ENCODE data around the gene COLGALT1.

COLGALT1 gene

GRCh38 chr19:17605117-17605516, 49.7 kb downstream of the COLGALT1 start:
- peak overlapping the region; percentile 50 for H3K4me3 Mint-ChIP-seq
- peaks cover 12% of the 10 kb centered on the region for H3K4me1 Mint-ChIP-seq
- peaks cover 26% of the 10 kb centered on the region for H3K27me3 Mint-ChIP-seq
- H3K27ac Mint-ChIP-seq, result no peak overlapping the region
- peaks cover 4% of the 10 kb centered on the region for H3K36me3 Mint-ChIP-seq
- H3K9me3 Mint-ChIP-seq, result peaks cover 2% of the 10 kb centered on the region
- DNase-seq (ENCODE audit: low spot score in 2 of 2) (no peak), ATAC-seq (ENCODE audit: low read depth) (no peak)

GRCh38 chr19:17605761-17606589, 50.5 kb downstream of the COLGALT1 start:
- H3K27ac Mint-ChIP-seq, result peak overlapping the region; percentile 54
- peaks cover 2% of the 10 kb centered on the region for H3K9me3 Mint-ChIP-seq
- DNase-seq (ENCODE audit: low spot score in 2 of 2) (peak; percentile 88 to 92), ATAC-seq (ENCODE audit: low read depth) (peak; percentile 92)
- H3K36me3 Mint-ChIP-seq, result peaks cover 4% of the 10 kb centered on the region
- peak overlapping the region; percentile 87 for H3K4me3 Mint-ChIP-seq
- peaks cover 12% of the 10 kb centered on the region for H3K4me1 Mint-ChIP-seq
- H3K27me3 Mint-ChIP-seq, result peaks cover 25% of the 10 kb centered on the region

- ATAC-seq (ENCODE audit: low read depth) (peak; percentile 24), DNase-seq (ENCODE audit: low spot score in 2 of 2) (peak in 1 of 2 donors; percentile 30)
- Mint-ChIP-seq H3K4me1 (peaks cover 12% of the 10 kb centered on the region), H3K36me3 (peaks cover 4% of the 10 kb centered on the region), H3K27me3 (peaks cover 20% of the 10 kb centered on the region), H3K27ac (peak overlapping the region; percentile 54), H3K9me3 (peaks cover 2% of the 10 kb centered on the region), H3K4me3 (peak overlapping the region; percentile 87)
These were observed 51.2 kb downstream of the COLGALT1 start for GRCh38 chr19:17606590-17607185.

- H3K36me3 Mint-ChIP-seq, result peaks cover 2% of the 10 kb centered on the region
- H3K4me1 Mint-ChIP-seq, result peaks cover 8% of the 10 kb centered on the region
- H3K27me3 Mint-ChIP-seq, result peaks cover 19% of the 10 kb centered on the region
- H3K9me3 Mint-ChIP-seq, result peaks cover 2% of the 10 kb centered on the region
- ATAC-seq (ENCODE audit: low read depth) (no peak), DNase-seq (ENCODE audit: low spot score in 2 of 2) (no peak)
- H3K27ac Mint-ChIP-seq, result no peak overlapping the region
- peak overlapping the region; percentile 6 for H3K4me3 Mint-ChIP-seq
These were observed 52.5 kb downstream of the COLGALT1 start for GRCh38 chr19:17607936-17608335.

GRCh38 chr19:17610384-17610783, 54.9 kb downstream of the COLGALT1 start:
- Mint-ChIP-seq H3K36me3 (peaks cover 2% of the 10 kb centered on the region), H3K27me3 (peaks cover 10% of the 10 kb centered on the region), H3K4me3 (no peak overlapping the region), H3K4me1 (peaks cover 8% of the 10 kb centered on the region), H3K27ac (no peak overlapping the region), H3K9me3 (peaks cover 2% of the 10 kb centered on the region)
- ATAC-seq (ENCODE audit: low read depth), result no peak
- DNase-seq (ENCODE audit: low spot score in 2 of 2), result no peak

GRCh38 chr19:17611462-17612244, 56.2 kb downstream of the COLGALT1 start:
- Mint-ChIP-seq H3K27ac (no peak overlapping the region), H3K36me3 (peaks cover 2% of the 10 kb centered on the region), H3K4me1 (peaks cover 7% of the 10 kb centered on the region), H3K27me3 (peaks cover 12% of the 10 kb centered on the region), H3K9me3 (peaks cover 2% of the 10 kb centered on the region), H3K4me3 (no peak overlapping the region)
- peak; percentile 14 for ATAC-seq (ENCODE audit: low read depth)
- DNase-seq (ENCODE audit: low spot score in 2 of 2), result no peak

GRCh38 chr19:17614476-17614875, 59.0 kb downstream of the COLGALT1 start:
- ATAC-seq (ENCODE audit: low read depth), result no peak
- Mint-ChIP-seq H3K27me3 (peaks cover 27% of the 10 kb centered on the region), H3K27ac (no peak overlapping the region), H3K4me3 (no peak overlapping the region), H3K4me1 (peaks cover 8% of the 10 kb centered on the region), H3K9me3 (peaks cover under 1% of the 10 kb centered on the region), H3K36me3 (peaks cover 1% of the 10 kb centered on the region)
- no peak for DNase-seq (ENCODE audit: low spot score in 2 of 2)

GRCh38 chr19:17615889-17616685, 60.6 kb downstream of the COLGALT1 start:
- H3K27me3 Mint-ChIP-seq, result peaks cover 26% of the 10 kb centered on the region
- H3K4me3 Mint-ChIP-seq, result no peak overlapping the region
- ATAC-seq (ENCODE audit: low read depth) (no peak), DNase-seq (ENCODE audit: low spot score in 2 of 2) (no peak)
- H3K36me3 Mint-ChIP-seq, result no peaks in the 10 kb centered on the region
- no peak overlapping the region for H3K27ac Mint-ChIP-seq
- H3K4me1 Mint-ChIP-seq, result peaks cover 8% of the 10 kb centered on the region
- no peaks in the 10 kb centered on the region for H3K9me3 Mint-ChIP-seq

GRCh38 chr19:17616686-17616960, 61.2 kb downstream of the COLGALT1 start:
- H3K36me3 Mint-ChIP-seq, result no peaks in the 10 kb centered on the region
- no peak overlapping the region for H3K4me3 Mint-ChIP-seq
- DNase-seq (ENCODE audit: low spot score in 2 of 2) (no peak), ATAC-seq (ENCODE audit: low read depth) (no peak)
- peaks cover 27% of the 10 kb centered on the region for H3K27me3 Mint-ChIP-seq
- H3K4me1 Mint-ChIP-seq, result peaks cover 8% of the 10 kb centered on the region
- peaks cover 1% of the 10 kb centered on the region for H3K9me3 Mint-ChIP-seq
- no peak overlapping the region for H3K27ac Mint-ChIP-seq

- ATAC-seq (ENCODE audit: low read depth) (peak; percentile 66), DNase-seq (ENCODE audit: low spot score in 2 of 2) (no peak)
- no peak overlapping the region for H3K27ac Mint-ChIP-seq
- H3K36me3 Mint-ChIP-seq, result no peaks in the 10 kb centered on the region
- peaks cover 26% of the 10 kb centered on the region for H3K27me3 Mint-ChIP-seq
- peaks cover 4% of the 10 kb centered on the region for H3K9me3 Mint-ChIP-seq
- no peak overlapping the region for H3K4me3 Mint-ChIP-seq
- peaks cover 8% of the 10 kb centered on the region for H3K4me1 Mint-ChIP-seq
These were observed 61.7 kb downstream of the COLGALT1 start for GRCh38 chr19:17616961-17617806.

- peaks cover 8% of the 10 kb centered on the region for H3K4me1 Mint-ChIP-seq
- no peak for DNase-seq (ENCODE audit: low spot score in 2 of 2)
- H3K27me3 Mint-ChIP-seq, result peaks cover 23% of the 10 kb centered on the region
- H3K36me3 Mint-ChIP-seq, result no peaks in the 10 kb centered on the region
- H3K9me3 Mint-ChIP-seq, result peaks cover 4% of the 10 kb centered on the region
- H3K27ac Mint-ChIP-seq, result no peak overlapping the region
- no peak for ATAC-seq (ENCODE audit: low read depth)
- no peak overlapping the region for H3K4me3 Mint-ChIP-seq
These were observed 62.4 kb downstream of the COLGALT1 start for GRCh38 chr19:17617807-17618192.

- H3K4me1 Mint-ChIP-seq, result peaks cover 8% of the 10 kb centered on the region
- ATAC-seq (ENCODE audit: low read depth) (no peak), DNase-seq (ENCODE audit: low spot score in 2 of 2) (no peak)
- no peak overlapping the region for H3K4me3 Mint-ChIP-seq
- H3K27me3 Mint-ChIP-seq, result peaks cover 21% of the 10 kb centered on the region
- H3K27ac Mint-ChIP-seq, result no peak overlapping the region
- H3K36me3 Mint-ChIP-seq, result no peaks in the 10 kb centered on the region
- peaks cover 4% of the 10 kb centered on the region for H3K9me3 Mint-ChIP-seq
These were observed 62.9 kb downstream of the COLGALT1 start for GRCh38 chr19:17618281-17618903.

GRCh38 chr19:17618936-17619335, 63.5 kb downstream of the COLGALT1 start:
- peaks cover 8% of the 10 kb centered on the region for H3K4me1 Mint-ChIP-seq
- no peak for DNase-seq (ENCODE audit: low spot score in 2 of 2)
- ATAC-seq (ENCODE audit: low read depth), result no peak
- H3K36me3 Mint-ChIP-seq, result no peaks in the 10 kb centered on the region
- no peak overlapping the region for H3K27ac Mint-ChIP-seq
- no peak overlapping the region for H3K4me3 Mint-ChIP-seq
- H3K27me3 Mint-ChIP-seq, result peaks cover 20% of the 10 kb centered on the region
- H3K9me3 Mint-ChIP-seq, result peaks cover 4% of the 10 kb centered on the region

All from memory B cell (primary cell).